GM19240 (cell line): ENCODE data around the gene NDUFB3.
"Not testable (repeated sequence)": the region's sequence is repeated elsewhere in the genome, so short reads cannot be mapped to it uniquely, and the experiment has no call there.

ENCODE experiments used
- DNase-seq: peaks from one replicate; pipeline ENCODE4 v3.0.0; 2011; ENCODE audit warnings: low spot score; ENCODE audit not compliant: insufficient read length

NDUFB3 gene

GRCh38 chr2:201090574-201090973 is 18.8 kb downstream of the NDUFB3 start:
- DNase-seq, result no peak

- no peak for DNase-seq
These were observed 21.8 kb downstream of the NDUFB3 start for GRCh38 chr2:201093573-201093972.

GRCh38 chr2:201100497-201100896 is 28.7 kb downstream of the NDUFB3 start:
- no peak for DNase-seq

- no peak for DNase-seq
These were observed 34.0 kb downstream of the NDUFB3 start for GRCh38 chr2:201105759-201106158.

- DNase-seq, result no peak
These were observed 35.8 kb downstream of the NDUFB3 start for GRCh38 chr2:201107624-201108023.

GRCh38 chr2:201108341-201108740 is 36.5 kb downstream of the NDUFB3 start:
- DNase-seq, result no peak

- no peak for DNase-seq
These were observed 37.4 kb downstream of the NDUFB3 start for GRCh38 chr2:201109186-201109585.

- DNase-seq, result no peak
These were observed 38.8 kb downstream of the NDUFB3 start for GRCh38 chr2:201110615-201111014.

GRCh38 chr2:201111096-201111495 is 39.3 kb downstream of the NDUFB3 start:
- no peak for DNase-seq

GRCh38 chr2:201114350-201114749 is 42.5 kb downstream of the NDUFB3 start:
- no peak for DNase-seq

- DNase-seq, result no peak
These were observed 43.0 kb downstream of the NDUFB3 start for GRCh38 chr2:201114846-201115245.

GRCh38 chr2:201116115-201116958 is 44.5 kb downstream of the NDUFB3 start, which contains the start of gene CFLAR:
CFLAR (plus strand) TSS chr2:201116164; CDS start chr2:201129866, 13,702 bp downstream.
- no peak for DNase-seq

GRCh38 chr2:201116959-201117734 is 45.3 kb downstream of the NDUFB3 start:
- no peak for DNase-seq

GRCh38 chr2:201117735-201118094 is 45.9 kb downstream of the NDUFB3 start:
- not testable (repeated sequence) for DNase-seq

- no peak for DNase-seq
These were observed 46.5 kb downstream of the NDUFB3 start for GRCh38 chr2:201118121-201118960.

- DNase-seq, result no peak
These were observed 47.4 kb downstream of the NDUFB3 start for GRCh38 chr2:201118961-201119854.

- DNase-seq, result no peak
These were observed 50.5 kb downstream of the NDUFB3 start for GRCh38 chr2:201122276-201122675.

- DNase-seq, result no peak
These were observed 54.7 kb downstream of the NDUFB3 start for GRCh38 chr2:201126308-201127151.

- no peak for DNase-seq
These were observed 55.3 kb downstream of the NDUFB3 start for GRCh38 chr2:201127152-201127511.

GRCh38 chr2:201127570-201127969 is 55.8 kb downstream of the NDUFB3 start:
- DNase-seq, result no peak
